ENCODE results near the gene DDB1. TPM values are rescaled to one million over a fixed set of nuclear protein-coding genes. Genes with fewer than 3 reads are reported as not detected.

Gene DDB1
- total RNA-seq, 1 experiment from 2014 or later, result 297 TPM

DNA sequence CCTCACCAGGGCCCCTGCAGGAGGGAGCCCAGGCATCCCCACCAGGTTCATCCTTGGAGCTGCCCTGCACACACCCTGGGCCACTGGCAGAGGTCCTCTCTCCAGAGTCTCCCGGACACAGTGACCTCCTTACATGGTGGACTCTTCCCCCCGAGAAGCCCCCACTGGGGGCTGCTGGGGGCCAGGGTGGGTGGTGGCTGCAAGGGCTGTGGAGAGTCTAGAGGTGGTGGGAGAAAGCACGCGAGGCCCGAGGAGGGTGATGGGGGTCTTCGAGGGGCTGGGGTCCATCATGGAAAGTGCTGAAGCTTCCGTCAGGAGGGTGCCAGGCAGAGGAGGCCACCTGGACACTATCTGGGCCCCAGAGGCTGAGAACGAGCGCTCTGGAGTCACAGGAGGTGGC, 74.4 kb downstream of the DDB1 start:
- Histone ChIP-seq H4K91ac (ENCODE audit: insufficient read length, low read depth, low read length) (no peak overlapping the region), H3K9me3 (ENCODE audit: control insufficient read depth, low read depth, low read length) (no peaks in the 10 kb centered on the region), H3K4me1 (ENCODE audit: insufficient read depth, low read length) (no peaks in the 10 kb centered on the region), H3K27ac (ENCODE audit: insufficient read length, low read depth, low read length) (no peak overlapping the region), H4K8ac (replicated peaks; ENCODE audit: insufficient read length, low read depth, low read length) (no peak overlapping the region), H2BK12ac (ENCODE audit: insufficient read length, low read depth, low read length) (no peak overlapping the region), H2BK15ac (ENCODE audit: low read depth, low read length) (no peak overlapping the region), H4K5ac (ENCODE audit: insufficient read length, low read depth, low read length) (no peak overlapping the region), H3K23me2 (ENCODE audit: insufficient read length, low read depth, low read length, poor library complexity, severe bottlenecking) (no peaks in the 10 kb centered on the region), H3K27me3 (ENCODE audit: insufficient read depth, low read length) (no peaks in the 10 kb centered on the region), H3K14ac (ENCODE audit: insufficient read depth, low read length) (no peak overlapping the region), H3K4me2 (ENCODE audit: insufficient read depth, insufficient read length, low read length) (no peak overlapping the region), H2BK5ac (ENCODE audit: insufficient read length, low read length) (no peak overlapping the region), H2AFZ (ENCODE audit: low read length) (no peak overlapping the region), H2BK20ac (ENCODE audit: low read depth, low read length, poor library complexity, severe bottlenecking) (no peak overlapping the region), H3K18ac (ENCODE audit: insufficient read length, low read depth, low read length) (no peak overlapping the region), H3K4ac (ENCODE audit: low read depth, low read length) (no peak overlapping the region), H2BK120ac (ENCODE audit: low read depth, low read length, poor library complexity, severe bottlenecking) (no peak overlapping the region), H4K20me1 (ENCODE audit: control insufficient read depth, insufficient read depth, insufficient read length) (no peaks in the 10 kb centered on the region), H3K23ac (ENCODE audit: insufficient read length, low read depth, low read length) (no peak overlapping the region), H3K79me2 (ENCODE audit: insufficient read depth, low read length) (no peaks in the 10 kb centered on the region), H3K56ac (ENCODE audit: insufficient read length, low read depth, low read length) (no peak overlapping the region), H3K9ac (ENCODE audit: extremely low read depth, insufficient read length, low read length) (no peak overlapping the region), H3K79me1 (ENCODE audit: insufficient read depth, low read depth, low read length, poor library complexity, severe bottlenecking) (no peaks in the 10 kb centered on the region), H2AK5ac (ENCODE audit: insufficient read length, low read length) (no peak overlapping the region), H3T11ph (ENCODE audit: low read length) (no peak overlapping the region)
- no CpG with 5 or more reads among the region's 9 CpGs for WGBS (ENCODE audit: extremely low coverage, insufficient read length, low lambda C conversion rate)
- Mint-ChIP-seq H3K27ac (no peak overlapping the region), H3K36me3 (ENCODE audit: insufficient read depth in 1 of 3, low read depth in 3 of 3) (peaks cover 0 to 5% (median 0%) of the 10 kb centered on the region in 3 experiments; a peak in 2 of 7 replicates), H3K4me1 (peaks cover 0 to 3% of the 10 kb centered on the region in 2 experiments; a peak in 1 of 4 replicates), H3K9me3 (no peaks in the 10 kb centered on the region), H3K27me3 (ENCODE audit: low read depth) (no peaks in the 10 kb centered on the region), H3K4me3 (no peak overlapping the region)
- no peak for DNase-seq
- TF ChIP-seq, protein P1, sequence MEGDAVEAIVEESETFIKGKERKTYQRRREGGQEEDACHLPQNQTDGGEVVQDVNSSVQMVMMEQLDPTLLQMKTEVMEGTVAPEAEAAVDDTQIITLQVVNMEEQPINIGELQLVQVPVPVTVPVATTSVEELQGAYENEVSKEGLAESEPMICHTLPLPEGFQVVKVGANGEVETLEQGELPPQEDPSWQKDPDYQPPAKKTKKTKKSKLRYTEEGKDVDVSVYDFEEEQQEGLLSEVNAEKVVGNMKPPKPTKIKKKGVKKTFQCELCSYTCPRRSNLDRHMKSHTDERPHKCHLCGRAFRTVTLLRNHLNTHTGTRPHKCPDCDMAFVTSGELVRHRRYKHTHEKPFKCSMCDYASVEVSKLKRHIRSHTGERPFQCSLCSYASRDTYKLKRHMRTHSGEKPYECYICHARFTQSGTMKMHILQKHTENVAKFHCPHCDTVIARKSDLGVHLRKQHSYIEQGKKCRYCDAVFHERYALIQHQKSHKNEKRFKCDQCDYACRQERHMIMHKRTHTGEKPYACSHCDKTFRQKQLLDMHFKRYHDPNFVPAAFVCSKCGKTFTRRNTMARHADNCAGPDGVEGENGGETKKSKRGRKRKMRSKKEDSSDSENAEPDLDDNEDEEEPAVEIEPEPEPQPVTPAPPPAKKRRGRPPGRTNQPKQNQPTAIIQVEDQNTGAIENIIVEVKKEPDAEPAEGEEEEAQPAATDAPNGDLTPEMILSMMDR (conservative IDR thresholded peaks at IDR 0.05), result no peak
